Karpas-422 (cell line): ENCODE data around the gene CISD2. TPM values are rescaled to one million over a fixed set of nuclear protein-coding genes. Genes with fewer than 3 reads are reported as not detected.

Source experiments
- DNase-seq: peaks from one replicate; pipeline ENCODE4 v3.0.0-alpha.2; 2015
- H2AFZ ChIP-seq: fragments of 200-600 bp; sonication (generic); 2 replicates; pipeline ENCODE4 v1.6.1; 2014; ENCODE audit warnings: antibody characterized with exemption, low read length, mixed read lengths
- H3K27ac ChIP-seq: fragments of 200-600 bp; sonication (generic); 2 replicates; pipeline ENCODE4 v1.5.1; 2014; ENCODE audit warnings: mild to moderate bottlenecking, low read length, moderate library complexity
- H3K27me3 ChIP-seq: fragments of 200-600 bp; sonication (generic); 2 replicates; pipeline ENCODE4 v1.6.1; 2014; ENCODE audit warnings: low read length, mixed read lengths
- H3K36me3 ChIP-seq: fragments of 200-600 bp; sonication (generic); 2 replicates; pipeline ENCODE4 v1.6.1; 2014; ENCODE audit warnings: low read length, mixed read lengths; ENCODE audit not compliant: insufficient read depth
- H3K4me1 ChIP-seq: fragments of 200-600 bp; sonication (generic); 2 replicates; pipeline ENCODE4 v1.6.1; 2014; ENCODE audit warnings: mild to moderate bottlenecking, low read length, mixed read lengths
- H3K4me2 ChIP-seq: fragments of 200-600 bp; sonication (generic); 2 replicates; pipeline ENCODE4 v1.6.1; 2014; ENCODE audit warnings: low read length, low read depth, mild to moderate bottlenecking; ENCODE audit not compliant: poor library complexity, severe bottlenecking
- H3K4me3 ChIP-seq: fragments of 200-600 bp; sonication (generic); 2 replicates; pipeline ENCODE4 v1.5.1; 2014; ENCODE audit warnings: mild to moderate bottlenecking, antibody characterized with exemption, low read length, mixed read lengths
- H3K79me2 ChIP-seq: fragments of 200-600 bp; sonication (generic); 2 replicates; pipeline ENCODE4 v1.6.1; 2014; ENCODE audit warnings: mild to moderate bottlenecking, low read length, mixed read lengths
- H3K9ac ChIP-seq: fragments of 200-600 bp; sonication (generic); 2 replicates; pipeline ENCODE4 v1.6.0; 2014; ENCODE audit warnings: low read length
- H3K9me2 ChIP-seq: fragments of 200-600 bp; sonication (generic), shearing (Covaris generic); replicated peaks from 2 replicates; pipeline ENCODE4 v1.6.0; 2014; ENCODE audit warnings: mild to moderate bottlenecking, low read length, moderate library complexity; ENCODE audit not compliant: insufficient read depth
- H3K9me3 ChIP-seq: fragments of 300-700, 200-600 bp; sonication (generic); 2 replicates; pipeline ENCODE4 v1.6.1; 2014; ENCODE audit warnings: low read length, mixed read lengths
- H4K20me1 ChIP-seq: fragments of 200-600 bp; sonication (generic); 2 replicates; pipeline ENCODE4 v1.6.1; 2014; ENCODE audit warnings: mild to moderate bottlenecking, antibody characterized with exemption, low read length, low read depth; ENCODE audit not compliant: insufficient read depth
- total RNA-seq: library from RNA; depleted of rRNA; stranded (reverse); fragments of >200 nt; shearing (Covaris generic); gene quantifications from 2 replicates; pipeline ENCODE4 v1.2.3, GENCODE V29; 2014; ENCODE audit warnings: low replicate concordance

Gene CISD2
- total RNA-seq, 1 experiment from 2014 or later: 70.3 TPM

DNA sequence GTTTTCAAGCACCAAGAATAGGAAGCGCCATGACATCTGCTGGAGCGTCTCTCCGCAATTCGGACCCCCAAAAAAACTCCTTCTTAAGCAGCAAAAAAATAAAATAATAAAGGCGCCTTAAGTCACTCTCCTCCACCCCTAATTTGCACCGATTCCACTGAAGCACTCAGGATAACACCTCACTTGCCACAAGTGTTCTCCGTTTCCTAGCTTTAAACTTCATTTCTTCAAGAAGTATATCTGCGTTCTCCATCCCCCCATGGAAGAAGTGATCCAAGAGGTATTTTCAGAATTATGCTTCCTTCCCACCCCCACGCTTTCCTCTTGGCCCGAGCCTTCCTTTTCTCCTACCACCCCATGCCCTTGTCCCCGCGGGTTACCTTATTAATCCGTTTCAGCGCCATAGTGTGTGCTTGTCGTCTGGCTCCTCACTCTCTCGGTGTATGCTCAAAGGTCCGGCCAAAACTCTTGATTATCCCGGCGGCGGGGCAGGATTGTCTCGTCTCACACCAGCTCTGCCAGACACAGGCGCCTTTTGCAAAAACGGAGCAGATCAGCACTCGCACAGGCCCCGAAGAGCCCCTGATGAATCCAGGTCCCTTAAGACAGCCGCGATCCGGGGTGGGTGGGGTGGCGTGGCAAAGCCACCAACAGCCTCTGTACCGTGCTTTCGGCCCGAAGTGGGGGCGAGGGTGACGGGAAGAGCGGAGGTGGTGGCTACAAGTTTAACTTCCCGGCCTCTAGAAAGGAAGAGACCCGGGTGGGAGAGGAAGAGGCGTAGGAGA, 42.5 kb upstream of the CISD2 start:
- peaks cover 44% of the 10 kb centered on the region for H4K20me1 ChIP-seq

DNA sequence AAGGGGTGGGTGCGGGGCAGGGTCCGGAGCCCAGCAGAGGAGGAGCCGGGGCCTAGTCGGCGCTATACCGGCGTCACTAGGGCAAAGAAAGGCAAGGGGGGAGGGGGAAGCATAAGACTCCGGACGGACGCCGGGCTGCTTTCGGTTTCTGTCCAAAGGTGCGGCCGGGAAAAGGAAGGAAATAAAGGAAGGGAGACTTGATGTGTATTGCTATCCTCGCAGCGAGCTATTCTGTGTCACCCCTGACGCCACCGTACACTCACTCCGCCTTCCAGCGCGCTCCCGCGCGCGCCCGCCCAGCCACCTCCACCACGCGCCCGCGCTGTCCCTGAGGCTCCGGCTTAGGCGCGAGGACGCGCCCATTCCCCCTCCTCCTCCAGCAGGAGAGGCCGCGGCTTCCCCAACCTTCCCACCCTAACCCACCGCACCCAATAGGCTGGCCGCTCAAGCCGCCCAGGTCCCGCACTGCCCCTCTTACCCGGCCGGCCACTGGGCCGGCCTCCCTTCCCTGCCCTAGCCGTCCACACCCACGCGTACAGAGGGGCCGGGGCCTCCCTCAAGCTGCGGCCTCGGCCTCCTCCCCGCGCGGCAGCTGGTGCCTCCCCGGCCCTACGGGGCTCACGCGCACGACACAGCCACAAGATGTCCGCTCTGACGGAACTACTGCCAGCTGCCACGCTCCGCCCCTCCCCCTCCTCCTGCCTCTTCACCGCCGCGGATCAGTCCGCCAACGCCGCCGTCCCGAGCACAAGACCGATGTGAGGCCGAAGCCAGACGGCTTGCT, 41.7 kb upstream of the CISD2 start, which contains the start of gene UBE2D3:
TSS of gene UBE2D3 (minus strand) at position 662 of the 784 bp plus-strand sequence. CDS start 1,043 bp downstream, outside the sequence.
- H3K9ac ChIP-seq: peak within 1 kb of the TSS; percentile 97
- peak within 1 kb of the TSS; percentile 94 for H3K27ac ChIP-seq
- H3K36me3 ChIP-seq: peaks cover 36% of the 10 kb centered on the region
- peaks cover 87% of the 10 kb centered on the region for H3K79me2 ChIP-seq
- H3K9me2 ChIP-seq: no peaks in the 10 kb centered on the region
- no peaks in the 10 kb centered on the region for H3K27me3 ChIP-seq
- peak within 1 kb of the TSS; percentile 89 for H3K4me2 ChIP-seq
- H3K4me1 ChIP-seq: peaks cover 41% of the 10 kb centered on the region
- no peak within 1 kb of the TSS; the same call in 1 of the 2 replicates for H2AFZ ChIP-seq
- peaks cover 36% of the 10 kb centered on the region for H4K20me1 ChIP-seq
- H3K9me3 ChIP-seq: no peaks in the 10 kb centered on the region
- peak; percentile 98 for DNase-seq
- peak within 1 kb of the TSS; percentile 93 for H3K4me3 ChIP-seq

More for the DNA sequence above, 42.5 kb upstream of the CISD2 start:
- Histone ChIP-seq H3K27ac (peak overlapping the region; percentile 94), H3K9me2 (no peaks in the 10 kb centered on the region), H3K36me3 (peaks cover 43% of the 10 kb centered on the region), H3K4me3 (peak overlapping the region; percentile 93), H3K4me1 (peaks cover 49% of the 10 kb centered on the region), H3K27me3 (no peaks in the 10 kb centered on the region), H3K4me2 (peak overlapping the region; percentile 83), H3K79me2 (peaks cover 88% of the 10 kb centered on the region), H3K9me3 (no peaks in the 10 kb centered on the region), H3K9ac (peak overlapping the region; percentile 97), H2AFZ (no peak overlapping the region)
- DNase-seq: no peak

DNA sequence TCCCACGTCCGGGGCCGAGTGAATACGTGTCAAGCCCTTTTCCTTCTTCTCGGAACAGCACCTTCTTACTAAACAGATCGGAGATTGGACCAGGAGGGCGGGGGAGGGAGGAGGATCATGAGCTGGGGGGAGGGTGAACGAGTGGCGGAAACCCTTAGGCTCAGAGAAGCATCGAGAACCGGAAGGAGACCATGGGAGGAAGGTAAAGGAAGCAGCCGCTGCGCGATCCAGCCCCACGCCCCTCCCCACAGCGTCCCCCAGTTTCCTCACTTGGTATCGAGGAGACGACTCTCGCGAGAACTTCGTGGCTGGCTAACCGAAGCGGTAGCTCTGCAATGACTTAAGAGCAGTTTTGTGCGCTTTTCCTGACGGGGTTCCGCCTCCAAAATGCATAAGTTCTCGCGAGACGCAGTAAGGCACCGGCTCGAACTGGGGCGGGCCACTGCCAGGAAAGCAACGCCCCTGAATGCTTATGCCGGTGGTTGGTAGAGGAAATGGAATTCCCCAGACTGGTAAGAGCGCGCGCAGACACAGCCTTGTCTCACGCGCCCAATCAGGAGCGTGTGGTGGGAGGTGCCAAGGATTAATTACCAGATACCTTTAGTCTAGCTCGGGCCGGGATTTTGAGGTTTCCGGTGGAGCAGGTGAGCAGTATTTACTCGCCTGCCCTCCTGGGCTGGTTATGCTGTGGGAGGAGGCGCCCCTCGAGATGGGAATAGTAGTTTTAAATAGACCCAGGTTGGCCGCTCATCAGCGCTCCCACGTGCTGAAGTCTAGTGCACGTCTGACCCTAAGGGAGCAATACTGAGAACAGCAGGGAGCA, 40.9 kb upstream of the CISD2 start:
- H2AFZ ChIP-seq: no peak overlapping the region; the same call in 1 of the 2 replicates
- no peaks in the 10 kb centered on the region for H3K9me3 ChIP-seq
- H3K4me1 ChIP-seq: peaks cover 35% of the 10 kb centered on the region
- H3K36me3 ChIP-seq: peaks cover 32% of the 10 kb centered on the region
- H3K4me2 ChIP-seq: peak overlapping the region; percentile 89
- peak; percentile 100 for DNase-seq
- no peaks in the 10 kb centered on the region for H3K27me3 ChIP-seq
- H3K79me2 ChIP-seq: peaks cover 85% of the 10 kb centered on the region
- peaks cover 33% of the 10 kb centered on the region for H4K20me1 ChIP-seq
- H3K9ac ChIP-seq: peak overlapping the region; percentile 97
- H3K9me2 ChIP-seq: no peaks in the 10 kb centered on the region
- H3K27ac ChIP-seq: peak overlapping the region; percentile 94
- peak overlapping the region; percentile 93 for H3K4me3 ChIP-seq

GRCh38 chr4:102828497-102828808, 40.3 kb upstream of the CISD2 start:
- Histone ChIP-seq H3K79me2 (peaks cover 85% of the 10 kb centered on the region), H3K4me1 (peaks cover 33% of the 10 kb centered on the region), H3K9me3 (no peaks in the 10 kb centered on the region), H3K36me3 (peaks cover 27% of the 10 kb centered on the region), H3K9me2 (no peaks in the 10 kb centered on the region), H4K20me1 (peaks cover 28% of the 10 kb centered on the region), H3K27me3 (no peaks in the 10 kb centered on the region), H3K9ac (peak overlapping the region; percentile 73), H2AFZ (no peak overlapping the region; the same call in 1 of the 2 replicates), H3K4me3 (peak overlapping the region; percentile 75), H3K27ac (peak overlapping the region; percentile 75), H3K4me2 (peak overlapping the region; percentile 89)
- DNase-seq: no peak

GRCh38 chr4:102829803-102830202, 39.0 kb upstream of the CISD2 start:
- peaks cover 20% of the 10 kb centered on the region for H3K4me1 ChIP-seq
- H3K27ac ChIP-seq: no peak overlapping the region
- peaks cover 85% of the 10 kb centered on the region for H3K79me2 ChIP-seq
- peak overlapping the region; percentile 89 for H3K4me2 ChIP-seq
- H3K9me3 ChIP-seq: no peaks in the 10 kb centered on the region
- no peaks in the 10 kb centered on the region for H3K9me2 ChIP-seq
- no peak for DNase-seq
- no peak overlapping the region for H3K4me3 ChIP-seq
- H4K20me1 ChIP-seq: peaks cover 15% of the 10 kb centered on the region
- no peak overlapping the region for H3K9ac ChIP-seq
- peaks cover 14% of the 10 kb centered on the region for H3K36me3 ChIP-seq
- no peaks in the 10 kb centered on the region for H3K27me3 ChIP-seq
- no peak overlapping the region for H2AFZ ChIP-seq

DNA sequence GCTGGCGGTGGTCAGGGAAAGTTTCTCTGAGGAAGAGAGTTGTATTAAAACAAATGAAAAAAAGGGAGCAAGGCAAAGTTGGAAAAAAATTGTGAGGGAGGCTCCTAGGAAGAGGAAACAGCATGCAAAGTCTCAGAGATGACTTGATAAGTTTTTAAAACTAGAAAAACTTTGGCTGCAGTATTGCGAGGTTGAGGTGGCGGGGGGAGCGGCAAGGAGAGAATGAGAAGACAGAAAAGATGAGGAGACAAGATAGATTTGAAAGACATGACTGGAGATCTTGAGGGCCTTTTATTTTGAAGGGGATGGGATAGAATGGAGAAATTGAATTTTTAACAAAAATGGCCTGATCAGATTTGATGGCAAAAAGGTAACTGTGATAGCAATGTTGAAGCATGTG, 36.7 kb upstream of the CISD2 start:
- no peak overlapping the region for H3K4me2 ChIP-seq
- H3K79me2 ChIP-seq: peaks cover 81% of the 10 kb centered on the region

GRCh38 chr4:102832667-102833066, 36.1 kb upstream of the CISD2 start:
- no peak overlapping the region for H3K9ac ChIP-seq
- H3K9me2 ChIP-seq: no peaks in the 10 kb centered on the region

More for the DNA sequence above, 36.7 kb upstream of the CISD2 start:
- Histone ChIP-seq H3K9me2 (no peaks in the 10 kb centered on the region), H3K4me1 (peaks cover 16% of the 10 kb centered on the region), H3K27ac (no peak overlapping the region), H4K20me1 (no peaks in the 10 kb centered on the region), H3K9me3 (no peaks in the 10 kb centered on the region), H3K27me3 (no peaks in the 10 kb centered on the region), H3K36me3 (no peaks in the 10 kb centered on the region), H3K4me3 (no peak overlapping the region), H3K9ac (no peak overlapping the region), H2AFZ (no peak overlapping the region)
- DNase-seq: no peak

More at GRCh38 chr4:102832667-102833066, 36.1 kb upstream of the CISD2 start:
- Histone ChIP-seq H3K79me2 (peaks cover 80% of the 10 kb centered on the region), H3K4me2 (no peak overlapping the region), H3K27ac (no peak overlapping the region), H2AFZ (no peak overlapping the region), H3K4me1 (peaks cover 16% of the 10 kb centered on the region), H4K20me1 (no peaks in the 10 kb centered on the region), H3K9me3 (no peaks in the 10 kb centered on the region), H3K4me3 (no peak overlapping the region), H3K27me3 (no peaks in the 10 kb centered on the region), H3K36me3 (no peaks in the 10 kb centered on the region)
- no peak for DNase-seq
